Skeletal muscle tissue (tissue), 4 donors: Measurements from ENCODE around the gene ASZ1. TPM values are rescaled to one million over a fixed set of nuclear protein-coding genes. Genes with fewer than 3 reads are reported as not detected.
"Not testable (repeated sequence)": the region's sequence is repeated elsewhere in the genome, so short reads cannot be mapped to it uniquely, and the experiment has no call there.

Experiments
- H3K27ac ChIP-seq: one replicate; pipeline ENCODE4 v1.7.0; 2013; ENCODE audit warnings: mild to moderate bottlenecking, low read depth, low read length, inconsistent platforms
- H3K27me3 ChIP-seq, 3 donors: one replicate each; pipeline ENCODE4 v1.7.0; 2013; ENCODE audit warnings: low read length in 3 of 3; ENCODE audit not compliant: control insufficient read depth in 3 of 3, insufficient read depth in 3 of 3
- H3K36me3 ChIP-seq, 3 donors: one replicate each; pipeline ENCODE4 v1.7.0; 2013; ENCODE audit warnings: low read length in 3 of 3; ENCODE audit not compliant: control insufficient read depth in 3 of 3, insufficient read depth in 3 of 3
- H3K4me1 ChIP-seq, 3 donors: one replicate each; pipeline ENCODE4 v1.7.0; 2013; ENCODE audit warnings: low read length in 3 of 3, mild to moderate bottlenecking in 3 of 3; ENCODE audit not compliant: control insufficient read depth in 3 of 3, insufficient read depth in 3 of 3
- H3K4me3 ChIP-seq, 3 donors: one replicate each; pipeline ENCODE4 v1.7.0; 2013; ENCODE audit warnings: low read length in 3 of 3
- H3K9ac ChIP-seq, 3 donors: one replicate each; pipeline ENCODE4 v1.7.0; 2013; ENCODE audit warnings: low read length in 3 of 3, mild to moderate bottlenecking in 3 of 3, moderate library complexity in 2 of 3, low read depth in 1 of 3
- H3K9me3 ChIP-seq, 3 donors: one replicate each; pipeline ENCODE4 v1.7.0; 2013; ENCODE audit warnings: low read length in 3 of 3; ENCODE audit not compliant: control insufficient read depth in 3 of 3
- total RNA-seq: library from RNA; depleted of rRNA; stranded (reverse); fragments of >200 nt; gene quantifications from one replicate; pipeline ENCODE4 v1.2.3, GENCODE V29; 2014
- donor health status: Osteomylitis.

ASZ1 gene
- total RNA-seq, 1 donor from 2014 or later: not detected

DNA sequence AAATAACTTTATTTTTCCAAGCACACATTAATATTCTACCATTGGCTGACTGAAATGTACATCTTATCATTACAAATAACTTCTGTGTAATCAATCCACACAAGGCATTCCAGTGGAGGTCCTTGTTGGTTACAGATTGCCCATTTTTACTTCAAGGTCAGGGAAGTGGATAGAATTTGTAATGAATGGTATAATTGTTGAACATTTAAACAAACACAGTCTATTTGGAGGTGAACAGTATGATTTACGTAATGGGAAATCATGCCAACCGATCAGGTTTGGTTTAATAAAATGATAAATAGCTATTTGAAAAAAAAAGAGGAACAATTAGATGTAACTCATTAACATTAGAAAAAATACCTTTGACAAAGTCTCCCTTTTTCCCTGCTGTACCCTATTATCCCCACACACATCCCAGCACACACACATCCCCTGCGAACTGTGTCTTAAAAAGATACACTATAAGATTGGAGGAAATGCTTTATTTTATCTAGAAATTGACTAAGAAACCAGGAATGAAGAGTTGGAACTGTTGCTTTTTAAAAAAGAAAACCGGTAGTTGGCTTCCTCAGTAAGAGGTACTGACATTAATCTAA is 19.0 kb upstream of the ASZ1 start:
- H3K4me1 ChIP-seq: no peaks in the 10 kb centered on the region
- H3K36me3 ChIP-seq: no peaks in the 10 kb centered on the region
- H3K9me3 ChIP-seq: no peaks in the 10 kb centered on the region
- H3K9ac ChIP-seq: no peak overlapping the region
- H3K27me3 ChIP-seq: peaks cover 0 to 2% (median 0%) of the 10 kb centered on the region in 3 donors
- no peak overlapping the region for H3K27ac ChIP-seq
- H3K4me3 ChIP-seq: no peak overlapping the region

DNA sequence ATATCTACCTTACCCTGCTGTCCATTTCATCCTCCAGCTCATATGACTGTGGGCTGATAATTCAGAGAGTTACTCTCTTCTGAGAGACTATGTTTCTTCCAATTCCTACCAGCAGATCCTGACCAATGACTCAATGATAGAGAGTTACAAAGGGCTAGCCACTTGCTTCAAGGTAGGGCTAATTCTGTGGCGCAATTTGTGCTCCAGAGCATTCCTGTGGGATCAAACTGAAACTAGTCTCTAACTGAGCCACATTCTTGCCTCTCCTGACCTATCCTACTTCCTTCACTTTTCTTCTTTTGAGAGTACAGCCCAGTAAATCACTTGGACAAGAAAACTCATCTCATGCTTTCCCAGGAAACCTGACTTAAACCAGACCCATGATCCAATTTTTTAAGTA is 17.9 kb upstream of the ASZ1 start:
- H3K27ac ChIP-seq: no peak overlapping the region
- H3K4me3 ChIP-seq: no peak overlapping the region
- no peak overlapping the region for H3K9ac ChIP-seq
- no peaks in the 10 kb centered on the region for H3K4me1 ChIP-seq
- H3K9me3 ChIP-seq: no peaks in the 10 kb centered on the region
- H3K27me3 ChIP-seq: peaks cover 0 to 2% (median 0%) of the 10 kb centered on the region in 3 donors
- no peaks in the 10 kb centered on the region for H3K36me3 ChIP-seq

DNA sequence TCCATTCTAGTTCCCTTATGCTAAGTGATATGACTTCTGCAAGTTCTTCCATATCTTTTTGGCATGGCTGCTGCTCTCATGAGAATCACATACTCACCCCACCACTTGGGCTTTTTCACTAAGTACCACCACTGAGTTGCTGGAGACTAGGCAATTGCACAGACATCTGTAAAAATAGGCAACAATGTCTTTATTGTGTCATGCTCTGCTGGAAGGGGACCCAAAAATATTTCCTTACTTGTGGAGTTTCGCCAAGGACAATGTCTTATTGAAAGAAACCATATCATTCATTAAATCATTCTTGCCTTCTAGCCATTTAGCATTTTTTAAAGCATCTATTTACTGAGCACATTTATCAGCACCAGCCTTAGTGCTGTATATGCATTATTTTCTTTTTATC is 17.4 kb upstream of the ASZ1 start:
- peaks cover 0 to 2% (median 0%) of the 10 kb centered on the region in 3 donors for H3K27me3 ChIP-seq
- no peaks in the 10 kb centered on the region for H3K36me3 ChIP-seq
- H3K4me1 ChIP-seq: no peaks in the 10 kb centered on the region
- H3K9ac ChIP-seq: no peak overlapping the region
- H3K9me3 ChIP-seq: no peaks in the 10 kb centered on the region
- no peak overlapping the region for H3K4me3 ChIP-seq
- no peak overlapping the region for H3K27ac ChIP-seq

DNA sequence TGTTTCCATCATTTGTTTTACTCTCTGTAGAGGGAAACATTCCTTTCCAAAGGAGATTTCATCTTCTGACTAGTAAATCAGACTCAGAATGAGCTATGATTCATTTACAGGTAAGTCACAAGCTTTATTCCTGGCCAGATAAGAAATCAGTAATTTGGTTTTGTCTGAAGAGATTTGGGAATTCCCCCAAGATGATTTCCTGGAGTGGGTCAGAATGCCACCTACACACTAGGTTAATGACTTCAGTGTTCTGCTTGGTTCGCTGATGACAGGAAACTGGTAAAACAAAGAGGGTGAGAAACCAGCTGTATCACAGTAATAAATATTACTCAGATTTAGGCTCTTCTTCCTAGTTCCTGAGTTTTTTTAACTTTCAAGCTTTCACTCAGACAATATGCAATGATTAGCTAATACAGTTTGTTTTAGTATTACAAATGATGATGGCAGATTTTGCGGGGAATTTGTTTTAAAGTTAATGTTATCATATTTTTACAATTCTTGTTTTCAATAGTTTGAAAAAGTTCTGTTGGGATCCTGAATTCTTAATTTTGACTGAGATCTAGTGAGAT is 8.3 kb upstream of the ASZ1 start:
- no peaks in the 10 kb centered on the region for H3K4me1 ChIP-seq
- H3K27me3 ChIP-seq: no peaks in the 10 kb centered on the region
- no peak overlapping the region for H3K27ac ChIP-seq
- no peaks in the 10 kb centered on the region for H3K9me3 ChIP-seq
- no peaks in the 10 kb centered on the region for H3K36me3 ChIP-seq
- no peak overlapping the region for H3K4me3 ChIP-seq
- no peak overlapping the region for H3K9ac ChIP-seq

DNA sequence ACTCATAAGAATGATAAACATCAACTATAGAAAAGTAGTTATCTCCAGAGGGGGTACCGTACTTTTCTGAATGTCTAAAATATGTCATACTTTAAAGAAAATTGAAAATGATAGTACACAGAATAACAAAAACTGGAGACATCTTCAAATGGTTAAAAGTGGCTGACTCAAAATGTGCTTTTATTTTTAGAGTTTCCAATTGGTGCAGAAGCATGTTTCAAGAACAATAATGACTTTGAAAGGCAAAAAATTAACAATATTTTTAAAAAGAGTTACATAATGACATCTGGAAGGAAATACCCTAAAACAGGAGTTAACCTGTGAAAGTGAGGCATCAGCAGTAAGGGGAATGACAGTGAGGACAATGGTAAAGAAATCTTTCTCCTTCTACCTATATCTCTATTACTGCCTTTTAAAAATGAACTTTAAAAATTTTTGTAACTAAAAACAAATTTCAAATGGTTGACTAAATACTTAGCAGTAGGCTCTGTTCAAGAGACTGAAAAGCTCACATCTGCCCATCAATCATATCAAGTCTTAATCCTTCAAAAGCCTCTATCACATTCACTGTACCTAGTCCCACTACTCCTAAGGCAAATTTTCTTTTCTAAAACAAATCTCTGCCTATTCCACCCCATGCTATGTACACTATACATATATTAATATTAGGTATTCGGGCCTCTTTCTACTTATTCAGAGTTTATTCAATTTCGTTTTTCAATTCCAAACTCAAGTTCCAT is 3.0 kb downstream of the ASZ1 start:
- Histone ChIP-seq H3K9ac (no peak overlapping the region), H3K27ac (no peak overlapping the region), H3K36me3 (no peaks in the 10 kb centered on the region)

DNA sequence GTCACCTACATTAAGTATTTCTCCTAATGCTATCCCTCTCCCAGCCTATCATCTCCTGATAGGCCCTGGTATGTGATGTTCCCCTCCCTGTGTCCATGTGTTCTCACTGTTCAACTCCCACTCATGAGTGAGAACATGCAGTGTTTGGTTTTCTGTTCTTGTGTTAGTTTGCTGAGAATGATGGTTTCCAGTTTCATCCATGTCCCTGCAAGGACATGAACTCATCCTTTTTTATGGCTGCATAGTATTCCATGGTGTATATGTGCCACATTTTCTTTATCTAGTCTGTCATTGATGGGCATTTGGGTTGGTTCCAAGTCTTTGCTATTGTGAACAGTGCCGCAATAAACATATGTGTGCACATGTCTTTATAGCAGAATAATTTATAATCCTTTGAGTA is 12.7 kb downstream of the ASZ1 start:
- not testable (repeated sequence) for H3K4me1 ChIP-seq, H3K4me3 ChIP-seq, H3K36me3 ChIP-seq, H3K27me3 ChIP-seq, H3K9me3 ChIP-seq, H3K9ac ChIP-seq, H3K27ac ChIP-seq

More for the DNA sequence above, 3.0 kb downstream of the ASZ1 start:
- Histone ChIP-seq H3K4me1 (no peaks in the 10 kb centered on the region), H3K27me3 (no peaks in the 10 kb centered on the region), H3K9me3 (peaks cover 0 to 2% (median 0%) of the 10 kb centered on the region in 3 donors), H3K4me3 (no peak overlapping the region)

DNA sequence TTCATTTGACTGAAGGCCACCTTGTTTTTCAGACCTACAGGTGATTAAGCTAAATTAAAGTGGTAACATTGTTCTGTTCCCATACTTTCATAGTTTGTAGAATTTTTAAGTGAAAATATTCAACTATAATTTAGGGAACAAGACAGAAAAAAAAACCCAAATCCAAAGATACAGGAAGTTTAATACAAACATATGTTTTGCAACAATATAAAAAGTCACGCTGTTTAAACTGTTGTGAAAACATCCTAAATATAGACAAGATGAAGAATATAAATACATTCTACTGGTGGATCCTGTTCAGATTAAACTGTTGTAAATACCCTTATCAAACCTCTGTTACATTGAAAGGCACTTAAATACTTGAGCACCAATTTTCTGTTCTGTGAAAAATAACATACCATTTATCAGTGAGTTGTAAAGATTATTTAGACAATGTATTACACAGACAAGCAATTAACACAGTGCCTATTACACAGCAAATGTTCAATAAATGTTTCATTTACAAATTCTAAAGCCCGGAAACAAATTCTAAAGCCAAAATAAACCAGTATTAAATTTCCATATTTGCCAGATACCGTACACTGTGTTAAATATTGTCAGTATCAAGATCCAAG is 14.2 kb downstream of the ASZ1 start:
- H3K4me1 ChIP-seq: no peaks in the 10 kb centered on the region
- H3K9me3 ChIP-seq: no peaks in the 10 kb centered on the region
- H3K27me3 ChIP-seq: peaks cover 0 to 2% (median 0%) of the 10 kb centered on the region in 3 donors
- no peak overlapping the region for H3K27ac ChIP-seq
- no peak overlapping the region for H3K4me3 ChIP-seq
- no peak overlapping the region for H3K9ac ChIP-seq
- H3K36me3 ChIP-seq: no peaks in the 10 kb centered on the region

DNA sequence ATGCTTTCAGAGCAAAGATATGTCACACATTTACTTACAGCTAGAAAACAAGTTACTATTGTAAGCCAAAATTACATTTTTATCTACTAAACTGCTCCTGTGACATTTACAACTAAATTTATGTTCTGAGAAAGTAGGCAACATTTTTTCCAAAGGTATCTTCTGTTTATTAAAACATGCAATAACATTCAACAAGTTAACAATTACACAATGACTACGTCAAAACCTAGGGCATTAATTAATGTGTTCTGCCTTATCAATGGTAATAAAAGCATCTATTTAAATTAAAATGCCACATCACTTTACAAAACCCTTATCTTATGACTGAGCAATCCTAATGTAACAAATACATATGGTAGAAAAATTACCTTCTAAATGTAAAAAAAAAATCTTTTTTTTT is 14.9 kb downstream of the ASZ1 start:
- H3K4me3 ChIP-seq: no peak overlapping the region
- peaks cover 0 to 2% (median 0%) of the 10 kb centered on the region in 3 donors for H3K27me3 ChIP-seq
- H3K4me1 ChIP-seq: no peaks in the 10 kb centered on the region
- H3K9ac ChIP-seq: no peak overlapping the region
- no peaks in the 10 kb centered on the region for H3K36me3 ChIP-seq
- no peaks in the 10 kb centered on the region for H3K9me3 ChIP-seq
- H3K27ac ChIP-seq: no peak overlapping the region

DNA sequence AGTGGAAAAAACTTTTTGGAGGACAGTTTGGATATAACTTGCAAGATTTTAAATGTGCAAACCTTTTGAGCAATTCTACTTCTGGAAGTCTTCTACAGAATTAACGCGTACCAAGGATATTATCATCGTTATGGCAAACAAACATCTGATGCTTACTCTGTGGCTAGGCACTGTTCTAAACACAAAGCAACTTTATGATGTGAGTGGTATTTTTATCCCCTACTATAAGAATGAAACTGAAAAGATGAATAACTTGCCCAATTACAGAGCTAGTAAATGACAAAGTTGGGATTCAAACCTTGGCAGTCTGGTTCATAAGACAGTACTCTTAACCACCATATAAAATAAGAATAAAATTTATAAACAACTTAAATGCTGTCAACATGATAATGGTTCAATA is 15.8 kb downstream of the ASZ1 start:
- Histone ChIP-seq H3K9ac (no peak overlapping the region), H3K4me3 (no peak overlapping the region), H3K27me3 (peaks cover 0 to 2% (median 0%) of the 10 kb centered on the region in 3 donors)

GRCh38 chr7:117408831-117409230 is 18.5 kb downstream of the ASZ1 start:
- Histone ChIP-seq H3K27me3 (peaks cover 0 to 2% (median 0%) of the 10 kb centered on the region in 3 donors), H3K9me3 (no peaks in the 10 kb centered on the region), H3K4me3 (no peak overlapping the region), H3K9ac (no peak overlapping the region), H3K27ac (no peak overlapping the region), H3K4me1 (no peaks in the 10 kb centered on the region), H3K36me3 (no peaks in the 10 kb centered on the region)

More for the DNA sequence above, 15.8 kb downstream of the ASZ1 start:
- Histone ChIP-seq H3K4me1 (no peaks in the 10 kb centered on the region), H3K27ac (no peak overlapping the region), H3K36me3 (no peaks in the 10 kb centered on the region), H3K9me3 (no peaks in the 10 kb centered on the region)
